Endothelial cell (in vitro differentiated cells): Measurements from ENCODE around the gene MYO16. TPM values are rescaled to one million over a fixed set of nuclear protein-coding genes. Genes with fewer than 3 reads are reported as not detected.

Source experiments
- DNase-seq: peaks from one replicate; pipeline ENCODE4 v3.0.0; 2021; ENCODE audit warnings: low spot score
- H3K27ac Mint-ChIP-seq: one replicate; pipeline ENCODE4 v1.8.0; 2021; ENCODE audit warnings: mixed read lengths, inconsistent platforms; ENCODE audit not compliant: unreplicated experiment
- H3K27me3 Mint-ChIP-seq: one replicate; pipeline ENCODE4 v1.8.0; 2021; ENCODE audit warnings: mild to moderate bottlenecking, moderate library complexity, mixed read lengths, inconsistent platforms; ENCODE audit not compliant: unreplicated experiment
- H3K36me3 Mint-ChIP-seq: one replicate; pipeline ENCODE4 v1.8.0; 2021; ENCODE audit warnings: mild to moderate bottlenecking, low read depth, mixed read lengths, inconsistent platforms; ENCODE audit not compliant: unreplicated experiment
- H3K4me1 Mint-ChIP-seq: one replicate; pipeline ENCODE4 v1.8.0; 2021; ENCODE audit warnings: mild to moderate bottlenecking, mixed read lengths, inconsistent platforms; ENCODE audit not compliant: unreplicated experiment
- H3K4me3 Mint-ChIP-seq: one replicate; pipeline ENCODE4 v1.8.0; 2021; ENCODE audit warnings: mild to moderate bottlenecking, mixed read lengths, inconsistent platforms; ENCODE audit not compliant: unreplicated experiment
- H3K9me3 Mint-ChIP-seq: one replicate; pipeline ENCODE4 v1.8.0; 2021; ENCODE audit warnings: mixed read lengths, inconsistent platforms; ENCODE audit not compliant: unreplicated experiment
- CTCF ChIP-seq: fragments of 200-600 bp; sonication (generic); IDR thresholded peaks from one replicate; pipeline ENCODE4 v1.5.0; 2021; ENCODE audit warnings: antibody characterized with exemption; ENCODE audit not compliant: unreplicated experiment
- total RNA-seq: library from RNA; stranded (reverse); fragmentation: NEBNext Ultra II Directional; extraction: Animal tissue kit (Norgen Biotek cat#: 25700); gene quantifications from one replicate; pipeline ENCODE4 v1.2.1, GENCODE V29; 2021; ENCODE audit not compliant: unreplicated experiment

The MYO16 gene
- total RNA-seq, 1 donor from 2014 or later, result 1.4 TPM

DNA sequence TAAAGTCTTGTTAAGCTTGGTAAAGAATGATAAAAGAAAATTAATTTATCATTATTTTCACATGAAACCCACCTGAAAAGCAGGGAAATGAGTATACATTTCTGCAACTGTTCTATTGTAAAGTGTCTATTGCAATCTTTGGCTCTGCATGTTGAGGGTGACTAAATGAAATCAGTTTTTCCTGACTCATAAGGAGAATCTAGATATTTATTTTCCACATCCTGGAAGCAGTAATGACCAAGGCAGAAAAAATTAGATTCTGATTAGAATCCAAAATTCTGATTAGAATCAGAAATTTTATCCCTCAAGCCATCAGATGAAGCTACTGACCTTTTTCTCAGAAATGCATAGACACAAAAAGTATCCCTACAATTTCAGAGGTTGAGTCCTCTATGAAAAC, 178.4 kb downstream of the MYO16 start:
- Mint-ChIP-seq H3K4me1 (no peaks in the 10 kb centered on the region), H3K36me3 (no peaks in the 10 kb centered on the region), H3K27me3 (no peaks in the 10 kb centered on the region), H3K27ac (no peak overlapping the region), H3K9me3 (no peaks in the 10 kb centered on the region), H3K4me3 (no peak overlapping the region)
- DNase-seq, result no peak
- no peak for TF ChIP-seq CTCF

DNA sequence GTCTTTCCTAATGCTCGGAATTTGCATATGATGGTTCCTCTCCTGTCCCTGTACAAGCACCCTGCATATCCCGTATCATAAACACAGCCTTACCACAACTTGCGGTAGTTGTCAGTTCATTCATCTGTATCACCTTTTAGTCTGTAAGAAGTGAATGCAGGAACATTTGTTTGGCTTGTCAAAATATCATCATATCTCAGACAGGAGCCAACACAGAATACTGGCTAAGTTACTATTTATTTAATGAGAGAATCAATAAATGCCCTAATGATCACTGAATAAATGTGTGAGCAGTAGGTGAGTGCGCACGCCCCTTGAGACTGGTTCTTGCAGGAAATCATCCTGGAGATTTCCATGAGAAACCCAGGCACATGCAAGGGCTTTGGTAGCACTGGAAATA, 182.8 kb downstream of the MYO16 start:
- no peak overlapping the region for H3K27ac Mint-ChIP-seq
- no peaks in the 10 kb centered on the region for H3K27me3 Mint-ChIP-seq
- no peaks in the 10 kb centered on the region for H3K36me3 Mint-ChIP-seq
- no peak for TF ChIP-seq CTCF
- no peaks in the 10 kb centered on the region for H3K4me1 Mint-ChIP-seq
- H3K4me3 Mint-ChIP-seq, result no peak overlapping the region
- no peak for DNase-seq
- H3K9me3 Mint-ChIP-seq, result no peaks in the 10 kb centered on the region

GRCh38 chr13:108812661-108813060, 183.2 kb downstream of the MYO16 start:
- Mint-ChIP-seq H3K36me3 (no peaks in the 10 kb centered on the region), H3K9me3 (no peaks in the 10 kb centered on the region), H3K27ac (no peak overlapping the region), H3K4me1 (no peaks in the 10 kb centered on the region), H3K4me3 (no peak overlapping the region), H3K27me3 (no peaks in the 10 kb centered on the region)
- no peak for TF ChIP-seq CTCF
- DNase-seq, result no peak

DNA sequence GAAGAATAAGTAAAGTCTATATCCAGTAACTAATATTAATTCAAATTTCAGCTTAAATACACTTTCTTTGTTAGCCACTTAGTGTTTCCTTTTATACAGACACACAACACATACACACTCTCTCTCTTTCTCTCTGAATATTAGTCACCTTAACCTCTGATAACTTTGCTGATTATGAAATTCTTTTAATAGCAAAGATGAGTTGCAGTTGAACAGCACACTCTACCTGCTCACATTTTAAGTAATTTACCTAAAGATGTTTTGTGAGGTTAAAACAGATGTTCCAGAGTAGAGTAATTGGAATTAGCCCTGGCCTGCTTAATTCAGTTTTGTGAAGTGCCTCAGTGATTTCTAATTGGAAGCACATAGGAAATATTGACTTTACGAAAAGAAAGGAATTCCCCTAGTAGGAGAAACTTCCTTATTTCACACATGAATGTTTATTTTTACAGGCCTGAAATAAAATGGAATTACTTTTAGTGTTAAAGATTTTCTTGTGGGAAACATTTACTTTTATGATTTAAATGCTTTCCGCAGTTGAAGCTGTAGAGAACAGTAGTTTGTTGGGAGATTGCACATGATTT, 184.3 kb downstream of the MYO16 start:
- Mint-ChIP-seq H3K4me1 (no peaks in the 10 kb centered on the region), H3K36me3 (no peaks in the 10 kb centered on the region), H3K27ac (no peak overlapping the region), H3K4me3 (no peak overlapping the region), H3K27me3 (no peaks in the 10 kb centered on the region), H3K9me3 (no peaks in the 10 kb centered on the region)
- TF ChIP-seq CTCF, result no peak
- no peak for DNase-seq

GRCh38 chr13:108816375-108816774, 187.0 kb downstream of the MYO16 start:
- Mint-ChIP-seq H3K36me3 (no peaks in the 10 kb centered on the region), H3K4me1 (no peaks in the 10 kb centered on the region), H3K27ac (no peak overlapping the region), H3K9me3 (no peaks in the 10 kb centered on the region), H3K27me3 (no peaks in the 10 kb centered on the region), H3K4me3 (no peak overlapping the region)
- no peak for DNase-seq
- no peak for TF ChIP-seq CTCF
